Rectal smooth muscle tissue (tissue), 1 donor: ENCODE results near the gene CPNE5.

Source experiments
- H3K27ac ChIP-seq: one replicate; pipeline ENCODE4 v1.7.0; 2013; ENCODE audit warnings: low read depth, low read length, inconsistent platforms
- H3K27me3 ChIP-seq: one replicate; pipeline ENCODE4 v1.7.0; 2013; ENCODE audit warnings: low read length; ENCODE audit not compliant: control insufficient read depth, insufficient read depth
- H3K36me3 ChIP-seq: one replicate; pipeline ENCODE4 v1.7.0; 2013; ENCODE audit warnings: low read length; ENCODE audit not compliant: control insufficient read depth, insufficient read depth
- H3K4me1 ChIP-seq: one replicate; pipeline ENCODE4 v1.7.0; 2013; ENCODE audit warnings: low read length; ENCODE audit not compliant: control insufficient read depth, insufficient read depth
- H3K4me3 ChIP-seq: one replicate; pipeline ENCODE4 v1.7.0; 2013; ENCODE audit warnings: low read length
- H3K9ac ChIP-seq: one replicate; pipeline ENCODE4 v1.7.0; 2013; ENCODE audit warnings: low read length

Gene CPNE5

GRCh38 chr6:36867471-36868224 lies 28.4 kb upstream of the CPNE5 start:
- no peaks in the 10 kb centered on the region for H3K27me3 ChIP-seq
- no peak overlapping the region for H3K27ac ChIP-seq
- H3K4me3 ChIP-seq, result no peak overlapping the region
- no peaks in the 10 kb centered on the region for H3K4me1 ChIP-seq
- H3K9ac ChIP-seq, result no peak overlapping the region
- H3K36me3 ChIP-seq, result peaks cover 4% of the 10 kb centered on the region

- no peak overlapping the region for H3K9ac ChIP-seq
- H3K27ac ChIP-seq, result no peak overlapping the region
- H3K36me3 ChIP-seq, result peaks cover 4% of the 10 kb centered on the region
- no peaks in the 10 kb centered on the region for H3K27me3 ChIP-seq
- no peak overlapping the region for H3K4me3 ChIP-seq
- no peaks in the 10 kb centered on the region for H3K4me1 ChIP-seq
These were observed 26.6 kb upstream of the CPNE5 start for GRCh38 chr6:36865835-36866234.

DNA sequence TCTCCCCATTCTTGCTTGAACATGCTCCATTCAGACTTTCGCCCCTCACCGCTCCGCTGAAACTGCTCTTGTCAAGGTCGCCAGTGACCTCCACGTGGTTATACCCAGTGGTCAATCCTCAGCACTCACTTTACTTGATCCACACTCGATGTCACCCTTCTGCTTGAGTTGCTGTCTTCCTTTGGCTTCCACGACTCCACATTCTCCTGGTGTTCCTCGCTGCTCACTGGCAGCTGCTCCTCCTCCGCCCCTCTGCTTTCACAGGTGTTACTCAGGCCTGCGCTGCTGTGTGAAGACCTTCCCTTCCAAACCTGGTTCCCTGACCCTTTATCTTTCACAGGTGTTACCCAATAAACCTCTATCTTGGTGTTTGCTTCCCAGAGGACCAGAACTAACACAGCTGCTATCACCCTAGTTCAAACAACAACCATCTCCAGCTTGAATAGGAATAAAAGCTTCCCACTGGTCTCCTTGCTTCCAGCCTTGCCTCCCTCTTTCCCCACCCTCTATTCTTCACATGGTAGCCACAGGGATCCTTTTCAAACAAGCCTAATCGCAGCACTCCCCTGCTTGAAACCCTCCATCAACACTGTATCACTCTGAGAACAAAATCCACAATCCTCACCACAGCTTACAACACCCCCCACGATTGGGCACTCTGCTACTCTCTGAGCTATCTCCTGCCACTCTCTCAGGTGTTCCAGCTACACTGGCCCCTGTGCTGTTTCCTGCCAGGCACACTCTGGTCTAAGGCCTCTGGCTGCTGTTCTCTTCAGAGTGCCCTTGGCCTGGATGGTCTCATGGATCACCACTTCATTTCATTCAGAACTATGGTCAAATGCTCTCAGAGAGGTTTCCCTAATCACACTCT lies 24.7 kb upstream of the CPNE5 start:
- Histone ChIP-seq H3K36me3 (peaks cover 4% of the 10 kb centered on the region), H3K9ac (no peak overlapping the region), H3K4me3 (no peak overlapping the region), H3K27me3 (no peaks in the 10 kb centered on the region), H3K4me1 (no peaks in the 10 kb centered on the region), H3K27ac (no peak overlapping the region)

DNA sequence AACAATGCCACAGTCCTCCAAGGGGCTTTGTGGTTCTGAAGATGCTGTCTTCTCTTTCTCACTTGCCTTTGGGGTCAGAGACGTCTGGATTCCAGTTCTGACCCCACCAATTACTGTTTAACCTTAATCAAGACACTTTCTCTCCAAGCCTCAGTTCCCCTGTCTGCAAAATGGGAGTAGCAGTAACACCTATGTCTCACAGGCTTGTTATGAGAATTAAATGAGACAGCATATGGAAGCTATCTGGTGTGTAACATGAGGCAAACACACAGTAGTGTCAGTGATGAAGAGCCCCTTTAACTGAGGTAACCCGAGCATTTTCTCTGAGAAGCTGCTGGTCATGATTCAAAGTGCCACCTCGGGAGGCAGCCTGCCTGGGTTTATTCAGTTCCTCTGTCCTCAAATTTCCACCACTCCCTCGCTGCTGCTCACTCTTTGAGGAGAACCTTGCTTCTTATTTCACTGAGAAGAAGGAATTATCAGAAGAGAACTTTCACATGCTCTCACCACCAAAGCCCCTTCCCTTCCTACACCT lies 23.7 kb upstream of the CPNE5 start:
- Histone ChIP-seq H3K4me1 (no peaks in the 10 kb centered on the region), H3K27ac (no peak overlapping the region), H3K9ac (no peak overlapping the region), H3K27me3 (no peaks in the 10 kb centered on the region), H3K36me3 (peaks cover 4% of the 10 kb centered on the region), H3K4me3 (no peak overlapping the region)

- Histone ChIP-seq H3K4me1 (no peaks in the 10 kb centered on the region), H3K36me3 (peaks cover 4% of the 10 kb centered on the region), H3K27ac (no peak overlapping the region)
These were observed 23.1 kb upstream of the CPNE5 start for GRCh38 chr6:36862164-36862847.

GRCh38 chr6:36860126-36860525 lies 20.9 kb upstream of the CPNE5 start:
- Histone ChIP-seq H3K27ac (no peak overlapping the region), H3K36me3 (peaks cover 7% of the 10 kb centered on the region), H3K4me1 (no peaks in the 10 kb centered on the region), H3K9ac (no peak overlapping the region), H3K4me3 (no peak overlapping the region), H3K27me3 (no peaks in the 10 kb centered on the region)

More at GRCh38 chr6:36862164-36862847, 23.1 kb upstream of the CPNE5 start:
- Histone ChIP-seq H3K27me3 (no peaks in the 10 kb centered on the region), H3K9ac (no peak overlapping the region), H3K4me3 (no peak overlapping the region)

- no peak overlapping the region for H3K27ac ChIP-seq
- peaks cover 5% of the 10 kb centered on the region for H3K36me3 ChIP-seq
- H3K4me3 ChIP-seq, result no peak overlapping the region
- no peak overlapping the region for H3K9ac ChIP-seq
- no peaks in the 10 kb centered on the region for H3K4me1 ChIP-seq
- H3K27me3 ChIP-seq, result no peaks in the 10 kb centered on the region
These were observed 19.2 kb upstream of the CPNE5 start for GRCh38 chr6:36858407-36858981.

- Histone ChIP-seq H3K4me1 (no peaks in the 10 kb centered on the region), H3K27me3 (no peaks in the 10 kb centered on the region), H3K9ac (no peak overlapping the region), H3K36me3 (peaks cover 5% of the 10 kb centered on the region), H3K4me3 (no peak overlapping the region), H3K27ac (no peak overlapping the region)
These were observed 18.1 kb upstream of the CPNE5 start for GRCh38 chr6:36857325-36857724.

DNA sequence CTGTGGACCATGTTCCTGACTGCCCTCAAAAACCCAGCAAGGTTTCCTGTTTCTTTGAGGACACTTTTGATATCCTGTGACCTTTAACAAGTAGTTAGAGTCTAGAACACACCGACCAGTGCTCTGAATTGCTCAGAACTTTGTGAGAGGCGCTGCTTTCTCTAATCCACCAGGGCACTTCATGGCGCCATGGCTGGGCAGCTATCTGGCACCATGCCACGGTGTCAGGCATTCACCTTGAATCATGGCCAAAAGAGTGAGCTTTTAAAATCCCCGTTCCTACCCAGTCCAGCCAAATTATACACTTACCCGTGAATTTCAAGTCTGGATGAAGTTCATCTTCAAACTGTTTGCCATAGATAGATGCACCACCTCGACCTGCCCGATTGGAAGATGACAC lies 17.0 kb upstream of the CPNE5 start:
- Histone ChIP-seq H3K9ac (no peak overlapping the region), H3K27me3 (no peaks in the 10 kb centered on the region), H3K4me1 (peaks cover 4% of the 10 kb centered on the region), H3K27ac (no peak overlapping the region), H3K4me3 (no peak overlapping the region), H3K36me3 (peaks cover 5% of the 10 kb centered on the region)

GRCh38 chr6:36855750-36856149 lies 16.5 kb upstream of the CPNE5 start:
- Histone ChIP-seq H3K4me1 (peaks cover 5% of the 10 kb centered on the region), H3K9ac (no peak overlapping the region), H3K36me3 (peaks cover 5% of the 10 kb centered on the region), H3K27ac (no peak overlapping the region), H3K4me3 (no peak overlapping the region), H3K27me3 (no peaks in the 10 kb centered on the region)

GRCh38 chr6:36853325-36853724 lies 14.1 kb upstream of the CPNE5 start:
- H3K27me3 ChIP-seq, result no peaks in the 10 kb centered on the region
- H3K36me3 ChIP-seq, result peaks cover 5% of the 10 kb centered on the region
- H3K4me1 ChIP-seq, result peaks cover 5% of the 10 kb centered on the region
- no peak overlapping the region for H3K4me3 ChIP-seq
- no peak overlapping the region for H3K9ac ChIP-seq
- no peak overlapping the region for H3K27ac ChIP-seq
